ENCODE data around the gene TRAPPC11. TPM values are rescaled to one million over a fixed set of nuclear protein-coding genes. Genes with fewer than 3 reads are reported as not detected.

The TRAPPC11 gene
- total RNA-seq, 4 donors from 2014 or later = 40.6 to 74.2 (median 49.2) TPM

DNA sequence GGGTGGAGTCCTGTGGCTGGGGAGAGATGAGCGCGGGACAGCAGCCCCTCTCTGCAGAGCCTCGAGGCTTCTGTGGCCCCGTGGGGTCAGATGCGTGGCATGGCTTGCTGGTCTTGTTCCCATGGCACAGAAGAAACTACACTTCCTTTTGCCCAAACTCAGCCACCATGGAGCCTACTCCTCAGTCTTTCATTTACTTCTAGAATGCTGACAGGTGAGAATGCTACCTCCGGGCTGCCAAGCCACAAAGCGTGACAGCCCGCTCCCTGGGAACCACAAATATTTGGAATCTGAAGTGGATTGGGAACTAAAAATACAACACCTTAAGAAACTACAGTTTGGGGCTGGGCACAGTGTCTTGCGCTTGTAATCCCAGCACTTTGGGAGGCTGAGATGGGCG lies 98.0 kb downstream of the TRAPPC11 start:
- TF ChIP-seq POLR2AphosphoS5 (IDR thresholded peaks at IDR 0.05) = no peak
- TF ChIP-seq, protein P1, sequence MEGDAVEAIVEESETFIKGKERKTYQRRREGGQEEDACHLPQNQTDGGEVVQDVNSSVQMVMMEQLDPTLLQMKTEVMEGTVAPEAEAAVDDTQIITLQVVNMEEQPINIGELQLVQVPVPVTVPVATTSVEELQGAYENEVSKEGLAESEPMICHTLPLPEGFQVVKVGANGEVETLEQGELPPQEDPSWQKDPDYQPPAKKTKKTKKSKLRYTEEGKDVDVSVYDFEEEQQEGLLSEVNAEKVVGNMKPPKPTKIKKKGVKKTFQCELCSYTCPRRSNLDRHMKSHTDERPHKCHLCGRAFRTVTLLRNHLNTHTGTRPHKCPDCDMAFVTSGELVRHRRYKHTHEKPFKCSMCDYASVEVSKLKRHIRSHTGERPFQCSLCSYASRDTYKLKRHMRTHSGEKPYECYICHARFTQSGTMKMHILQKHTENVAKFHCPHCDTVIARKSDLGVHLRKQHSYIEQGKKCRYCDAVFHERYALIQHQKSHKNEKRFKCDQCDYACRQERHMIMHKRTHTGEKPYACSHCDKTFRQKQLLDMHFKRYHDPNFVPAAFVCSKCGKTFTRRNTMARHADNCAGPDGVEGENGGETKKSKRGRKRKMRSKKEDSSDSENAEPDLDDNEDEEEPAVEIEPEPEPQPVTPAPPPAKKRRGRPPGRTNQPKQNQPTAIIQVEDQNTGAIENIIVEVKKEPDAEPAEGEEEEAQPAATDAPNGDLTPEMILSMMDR (IDR thresholded peaks at IDR 0.05) = no peak
- no peak for TF ChIP-seq EP300 (IDR thresholded peaks at IDR 0.05)
- TF ChIP-seq POLR2A (IDR thresholded peaks at IDR 0.05) = no peak
- 69% methylated on average over 10 of the region's 10 CpGs for WGBS
- no peak for DNase-seq (ENCODE audit: low spot score in 2 of 2)
- Histone ChIP-seq H3K4me1 (no peaks in the 10 kb centered on the region), H3K4me3 (no peak overlapping the region), H3K9me3 (no peaks in the 10 kb centered on the region), H3K27ac (no peak overlapping the region), H3K27me3 (no peaks in the 10 kb centered on the region), H3K36me3 (no peaks in the 10 kb centered on the region)

DNA sequence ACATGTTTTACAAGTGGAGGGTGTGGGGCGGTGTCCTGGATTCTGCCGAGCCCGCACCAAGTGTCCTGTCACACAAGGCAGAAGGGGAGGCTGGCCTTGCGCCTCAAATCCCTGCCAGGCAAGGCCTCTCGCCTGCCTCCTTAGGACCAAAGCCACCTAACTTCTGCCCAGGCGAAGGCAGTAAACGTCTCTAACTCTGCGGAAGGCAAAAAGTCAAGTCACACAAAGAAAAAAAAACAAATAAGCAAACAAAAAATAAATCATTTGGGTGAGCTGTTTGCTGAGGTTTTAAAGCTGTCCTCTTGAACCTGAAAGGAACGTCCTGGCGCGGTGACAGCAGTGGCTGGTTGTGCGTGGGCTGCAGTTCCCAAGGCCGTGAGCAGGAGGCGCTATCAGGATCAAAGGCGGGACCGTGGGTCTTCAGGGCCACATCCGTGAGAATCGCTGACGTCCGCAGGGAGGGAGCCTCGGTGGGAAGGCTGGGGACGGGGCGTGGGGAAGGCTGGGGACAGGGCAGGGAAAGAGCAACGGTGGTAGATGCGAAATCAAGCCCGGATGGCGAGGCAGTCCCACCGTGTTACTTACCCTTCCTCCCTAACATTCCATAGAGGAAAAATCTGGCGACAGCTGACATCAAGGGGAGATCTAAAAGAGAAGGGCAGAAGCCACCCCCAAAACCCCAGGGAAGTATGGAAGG lies 99.1 kb downstream of the TRAPPC11 start:
- WGBS = 45% methylated on average over 29 of the region's 29 CpGs
- Histone ChIP-seq H3K27ac (no peak overlapping the region), H3K27me3 (no peaks in the 10 kb centered on the region), H3K36me3 (no peaks in the 10 kb centered on the region), H3K9me3 (no peaks in the 10 kb centered on the region), H3K4me3 (no peak overlapping the region), H3K4me1 (no peaks in the 10 kb centered on the region)
- no peak for DNase-seq (ENCODE audit: low spot score in 2 of 2)
- TF ChIP-seq POLR2A (IDR thresholded peaks at IDR 0.05) (no peak), POLR2AphosphoS5 (IDR thresholded peaks at IDR 0.05) (no peak), EP300 (IDR thresholded peaks at IDR 0.05) (no peak)
- TF ChIP-seq, protein P1 (IDR thresholded peaks at IDR 0.05) = no peak

DNA sequence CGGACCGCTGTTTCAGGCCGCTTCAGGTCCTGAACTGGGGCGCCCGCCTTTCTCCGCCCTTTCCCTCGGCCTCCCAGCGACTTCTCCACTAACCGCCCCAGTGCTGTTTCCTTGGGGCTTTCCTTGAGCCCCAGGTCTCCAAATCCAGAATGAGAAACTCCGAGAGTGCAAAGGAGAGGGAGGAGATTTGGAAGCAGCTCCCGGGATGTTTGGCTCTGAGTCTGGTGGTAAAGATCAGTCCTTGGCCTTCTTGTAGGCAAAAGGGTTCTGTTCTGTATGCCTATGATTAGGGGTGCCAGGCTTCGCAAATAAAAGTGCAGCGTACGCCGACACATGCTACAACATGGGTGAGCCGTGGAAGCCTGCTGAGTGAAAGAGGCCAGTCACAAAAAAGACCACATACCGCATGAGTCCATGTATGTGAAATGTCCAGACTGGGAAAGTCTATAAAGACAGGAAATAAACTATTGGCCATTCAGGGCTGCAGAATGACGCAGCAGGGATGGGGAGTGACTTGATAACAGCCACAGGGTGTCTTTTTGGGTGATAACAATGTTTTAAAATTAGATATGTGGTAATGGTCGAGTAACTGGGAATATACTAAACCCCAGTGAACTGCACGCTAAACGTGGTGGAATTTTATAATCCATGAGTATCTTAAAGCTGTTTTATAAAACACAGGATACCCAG lies 99.8 kb downstream of the TRAPPC11 start:
- Histone ChIP-seq H3K4me1 (no peaks in the 10 kb centered on the region), H3K27ac (no peak overlapping the region), H3K9me3 (no peaks in the 10 kb centered on the region), H3K27me3 (no peaks in the 10 kb centered on the region), H3K36me3 (no peaks in the 10 kb centered on the region), H3K4me3 (no peak overlapping the region)
- DNase-seq (ENCODE audit: low spot score in 2 of 2) = no peak
- WGBS = 74% methylated on average over 21 of the region's 21 CpGs
- TF ChIP-seq POLR2AphosphoS5 (IDR thresholded peaks at IDR 0.05) (no peak), EP300 (IDR thresholded peaks at IDR 0.05) (no peak)

DNA sequence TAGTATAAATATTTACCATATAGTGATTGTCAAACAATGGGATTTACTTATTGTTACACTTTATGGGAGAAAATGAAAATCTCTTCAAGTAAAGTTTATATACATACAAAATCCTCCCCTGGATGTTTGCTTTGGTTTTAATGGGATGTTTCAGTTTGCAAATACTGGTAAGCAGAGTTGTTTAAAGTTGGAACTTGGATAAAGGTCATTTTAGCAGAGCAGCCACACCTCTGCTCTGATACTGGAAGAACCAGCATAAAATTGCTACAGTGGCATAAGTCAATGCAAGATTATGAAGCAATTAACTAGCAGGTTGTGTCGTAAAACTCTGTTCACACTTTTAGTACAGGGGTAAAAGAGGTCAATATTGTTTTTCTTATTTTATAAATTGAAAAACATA lies 101.2 kb downstream of the TRAPPC11 start:
- Histone ChIP-seq H3K27me3 (no peaks in the 10 kb centered on the region), H3K36me3 (no peaks in the 10 kb centered on the region), H3K4me3 (no peak overlapping the region), H3K4me1 (no peaks in the 10 kb centered on the region), H3K9me3 (no peaks in the 10 kb centered on the region), H3K27ac (no peak overlapping the region)
- DNase-seq (ENCODE audit: low spot score in 2 of 2) = no peak
- 53% methylated on average over 1 of the region's 1 CpG for WGBS
- TF ChIP-seq POLR2A (IDR thresholded peaks at IDR 0.05) (no peak), EP300 (IDR thresholded peaks at IDR 0.05) (no peak), POLR2AphosphoS5 (IDR thresholded peaks at IDR 0.05) (no peak)
- TF ChIP-seq, protein P1 (IDR thresholded peaks at IDR 0.05) = no peak

Other genes starting within 250 kb of the TRAPPC11 start
- 10 to 100 TPM; 14.0 to 25.6 (median 17.2) TPM for gene CDKN2AIP, start 214.7 kb upstream of the TRAPPC11 start, total RNA-seq
- 10 to 100 TPM in 3 of 4 donors, 1 to 10 TPM in 1; 9.9 to 21.2 (median 18.8) TPM for gene ING2, start 154.2 kb upstream of the TRAPPC11 start, total RNA-seq
- 10 to 100 TPM; 18.6 to 25.3 (median 21.6) TPM for gene RWDD4, start 108 bp upstream of the TRAPPC11 start, total RNA-seq
- 10 to 100 TPM in 3 of 4 donors, 1 to 10 TPM in 1; 8.6 to 19.6 (median 12.7) TPM for gene STOX2, start 246.0 kb downstream of the TRAPPC11 start, total RNA-seq

Data from suprapubic skin (tissue), 4 donors.